Karpas-422 (cell line): Measurements from ENCODE around the gene RNF157. TPM values are rescaled to one million over a fixed set of nuclear protein-coding genes. Genes with fewer than 3 reads are reported as not detected.

ENCODE experiments used
- DNase-seq: peaks from one replicate; pipeline ENCODE4 v3.0.0-alpha.2; 2015
- H2AFZ ChIP-seq: fragments of 200-600 bp; sonication (generic); 2 replicates; pipeline ENCODE4 v1.6.1; 2014; ENCODE audit warnings: antibody characterized with exemption, low read length, mixed read lengths
- H3K27ac ChIP-seq: fragments of 200-600 bp; sonication (generic); 2 replicates; pipeline ENCODE4 v1.5.1; 2014; ENCODE audit warnings: mild to moderate bottlenecking, low read length, moderate library complexity
- H3K27me3 ChIP-seq: fragments of 200-600 bp; sonication (generic); 2 replicates; pipeline ENCODE4 v1.6.1; 2014; ENCODE audit warnings: low read length, mixed read lengths
- H3K36me3 ChIP-seq: fragments of 200-600 bp; sonication (generic); 2 replicates; pipeline ENCODE4 v1.6.1; 2014; ENCODE audit warnings: low read length, mixed read lengths; ENCODE audit not compliant: insufficient read depth
- H3K4me1 ChIP-seq: fragments of 200-600 bp; sonication (generic); 2 replicates; pipeline ENCODE4 v1.6.1; 2014; ENCODE audit warnings: mild to moderate bottlenecking, low read length, mixed read lengths
- H3K4me2 ChIP-seq: fragments of 200-600 bp; sonication (generic); 2 replicates; pipeline ENCODE4 v1.6.1; 2014; ENCODE audit warnings: low read length, low read depth, mild to moderate bottlenecking; ENCODE audit not compliant: poor library complexity, severe bottlenecking
- H3K4me3 ChIP-seq: fragments of 200-600 bp; sonication (generic); 2 replicates; pipeline ENCODE4 v1.5.1; 2014; ENCODE audit warnings: mild to moderate bottlenecking, antibody characterized with exemption, low read length, mixed read lengths
- H3K79me2 ChIP-seq: fragments of 200-600 bp; sonication (generic); 2 replicates; pipeline ENCODE4 v1.6.1; 2014; ENCODE audit warnings: mild to moderate bottlenecking, low read length, mixed read lengths
- H3K9ac ChIP-seq: fragments of 200-600 bp; sonication (generic); 2 replicates; pipeline ENCODE4 v1.6.0; 2014; ENCODE audit warnings: low read length
- H3K9me2 ChIP-seq: fragments of 200-600 bp; sonication (generic), shearing (Covaris generic); replicated peaks from 2 replicates; pipeline ENCODE4 v1.6.0; 2014; ENCODE audit warnings: mild to moderate bottlenecking, low read length, moderate library complexity; ENCODE audit not compliant: insufficient read depth
- H3K9me3 ChIP-seq: fragments of 300-700, 200-600 bp; sonication (generic); 2 replicates; pipeline ENCODE4 v1.6.1; 2014; ENCODE audit warnings: low read length, mixed read lengths
- H4K20me1 ChIP-seq: fragments of 200-600 bp; sonication (generic); 2 replicates; pipeline ENCODE4 v1.6.1; 2014; ENCODE audit warnings: mild to moderate bottlenecking, antibody characterized with exemption, low read length, low read depth; ENCODE audit not compliant: insufficient read depth
- total RNA-seq: library from RNA; depleted of rRNA; stranded (reverse); fragments of >200 nt; shearing (Covaris generic); gene quantifications from 2 replicates; pipeline ENCODE4 v1.2.3, GENCODE V29; 2014; ENCODE audit warnings: low replicate concordance

Gene RNF157
- total RNA-seq, 1 experiment from 2014 or later = not detected

DNA sequence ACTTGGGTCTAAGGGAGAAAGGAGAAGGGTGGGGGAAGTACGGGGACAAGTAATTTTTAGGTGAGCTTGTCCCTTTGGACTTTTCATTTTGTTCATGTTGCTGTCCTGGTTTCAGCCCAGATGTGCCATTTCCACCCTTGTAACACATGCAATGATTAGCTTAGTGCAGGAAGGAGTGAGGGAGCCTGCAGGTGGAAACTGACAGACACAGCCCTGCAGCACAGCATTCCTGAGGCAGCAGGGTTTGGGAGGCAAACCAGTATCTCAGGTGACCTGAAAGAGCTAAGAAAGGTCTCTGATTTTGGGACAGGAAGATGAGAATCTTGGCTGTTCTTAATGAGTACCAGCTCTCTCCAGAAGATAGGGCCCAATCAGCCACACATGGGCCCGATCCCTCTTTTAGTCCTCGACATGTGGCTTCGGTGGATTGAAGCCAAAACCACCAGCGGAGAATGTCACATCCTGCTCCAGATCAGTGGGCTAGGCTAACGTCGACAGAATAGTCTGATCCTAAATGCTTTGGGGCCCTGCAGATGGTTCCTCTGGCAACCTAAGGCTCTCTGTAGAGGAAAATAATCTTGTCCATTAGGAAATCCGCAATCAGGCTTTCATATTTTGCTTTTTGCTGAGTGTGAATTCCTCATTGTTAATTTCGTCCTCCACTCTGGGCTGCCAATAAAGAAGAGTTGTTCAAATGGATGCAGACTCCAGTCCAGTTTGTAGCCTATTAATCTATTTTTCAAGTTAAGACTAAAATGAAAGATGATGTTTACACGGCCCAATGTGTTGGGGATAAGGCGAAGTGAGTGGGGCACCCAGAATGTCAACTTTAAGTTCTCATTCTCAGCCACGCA, 3.8 kb upstream of the RNF157 start:
- Histone ChIP-seq H3K9ac (no peak overlapping the region), H3K9me3 (no peaks in the 10 kb centered on the region), H3K4me2 (no peak overlapping the region), H4K20me1 (no peaks in the 10 kb centered on the region), H3K36me3 (no peaks in the 10 kb centered on the region), H3K79me2 (no peaks in the 10 kb centered on the region), H3K27ac (no peak overlapping the region), H3K4me1 (no peaks in the 10 kb centered on the region), H2AFZ (no peak overlapping the region), H3K27me3 (no peaks in the 10 kb centered on the region), H3K9me2 (no peaks in the 10 kb centered on the region), H3K4me3 (no peak overlapping the region)
- no peak for DNase-seq

DNA sequence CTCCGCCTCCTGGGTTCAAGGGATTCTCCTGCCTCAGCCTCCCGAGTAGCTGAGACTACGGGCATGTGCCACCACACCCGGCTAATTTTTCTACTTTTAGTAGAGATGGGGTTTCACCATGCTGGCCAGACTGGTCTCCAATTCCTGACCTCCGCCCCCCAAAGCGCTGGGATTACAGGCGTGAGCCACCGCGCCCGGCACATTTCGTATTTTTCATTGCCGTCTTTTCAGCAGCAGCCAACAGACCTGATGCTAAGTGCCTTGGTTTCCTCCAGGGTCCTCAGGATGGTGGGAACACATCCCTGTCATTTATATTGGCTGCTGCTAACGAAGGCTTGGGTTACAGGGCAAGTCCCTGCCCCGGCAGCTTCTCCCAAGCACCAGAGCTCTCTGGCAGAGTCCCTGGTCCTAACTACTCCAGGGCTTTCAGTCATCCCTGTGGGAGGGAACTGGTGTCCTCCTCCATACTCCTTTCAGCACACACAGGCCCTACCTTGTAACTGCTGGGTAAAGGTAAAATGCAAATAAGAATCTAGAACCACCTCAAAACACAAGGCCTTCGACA, 1.5 kb upstream of the RNF157 start:
- H3K27ac ChIP-seq = no peak overlapping the region

GRCh38 chr17:76241204-76241538, 878 bp upstream of the RNF157 start:
- Histone ChIP-seq H3K9ac (no peak overlapping the region), H3K4me2 (no peak overlapping the region), H3K9me3 (no peaks in the 10 kb centered on the region), H3K9me2 (no peaks in the 10 kb centered on the region), H3K27me3 (no peaks in the 10 kb centered on the region), H2AFZ (no peak overlapping the region), H3K4me3 (no peak overlapping the region), H3K4me1 (no peaks in the 10 kb centered on the region), H4K20me1 (no peaks in the 10 kb centered on the region), H3K79me2 (no peaks in the 10 kb centered on the region), H3K36me3 (no peaks in the 10 kb centered on the region), H3K27ac (no peak overlapping the region)
- DNase-seq = no peak

More for the DNA sequence above, 1.5 kb upstream of the RNF157 start:
- H3K9me3 ChIP-seq = no peaks in the 10 kb centered on the region
- no peak overlapping the region for H3K9ac ChIP-seq
- no peak for DNase-seq
- no peak overlapping the region for H3K4me3 ChIP-seq
- H3K9me2 ChIP-seq = no peaks in the 10 kb centered on the region
- H2AFZ ChIP-seq = no peak overlapping the region
- no peak overlapping the region for H3K4me2 ChIP-seq
- H3K36me3 ChIP-seq = no peaks in the 10 kb centered on the region
- H3K4me1 ChIP-seq = no peaks in the 10 kb centered on the region
- H4K20me1 ChIP-seq = no peaks in the 10 kb centered on the region
- no peaks in the 10 kb centered on the region for H3K27me3 ChIP-seq
- H3K79me2 ChIP-seq = no peaks in the 10 kb centered on the region

DNA sequence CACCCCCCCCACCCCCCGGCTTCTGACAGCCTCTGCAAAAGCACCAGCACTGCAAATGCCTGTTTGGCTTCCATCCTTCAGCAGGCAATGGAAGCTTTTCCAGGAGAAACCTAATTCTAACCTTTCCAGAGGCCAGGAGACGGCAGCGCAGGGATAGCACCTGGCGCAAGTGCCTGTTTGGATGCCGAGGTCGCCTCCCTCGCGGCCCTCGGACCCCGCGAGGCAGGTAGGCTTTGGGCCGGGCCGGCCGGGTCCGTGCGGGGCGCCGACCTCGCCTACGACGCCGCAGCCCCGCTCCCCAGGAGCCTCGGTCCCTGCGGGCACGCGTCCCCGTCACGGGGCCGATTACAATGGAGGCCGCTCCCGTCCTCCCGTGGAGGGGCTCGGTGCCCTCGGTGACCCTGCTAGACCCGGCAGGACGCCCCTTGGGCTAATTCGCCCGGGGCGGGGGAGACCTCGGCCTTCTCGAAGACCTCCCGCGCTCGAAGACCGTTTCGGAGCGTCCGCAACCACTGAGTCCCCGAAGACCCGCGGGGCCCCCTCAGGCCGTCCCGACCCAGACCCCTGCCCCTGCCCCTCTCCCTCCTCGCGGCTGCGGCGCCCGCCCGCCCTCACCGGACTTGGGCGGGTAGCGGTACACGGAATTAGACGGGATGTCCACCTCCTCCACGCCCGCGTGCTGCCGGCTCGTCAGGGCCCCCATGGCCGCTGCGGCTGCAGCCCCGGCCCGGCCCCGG, 587 bp downstream of the RNF157 start:
- H3K79me2 ChIP-seq = no peaks in the 10 kb centered on the region
- no peak overlapping the region for H3K4me2 ChIP-seq
- H3K27ac ChIP-seq = no peak overlapping the region
- no peak overlapping the region for H3K4me3 ChIP-seq
- H3K9me3 ChIP-seq = no peaks in the 10 kb centered on the region
- no peaks in the 10 kb centered on the region for H3K4me1 ChIP-seq
- H3K9ac ChIP-seq = no peak overlapping the region
- H4K20me1 ChIP-seq = no peaks in the 10 kb centered on the region
- no peak for DNase-seq
- no peaks in the 10 kb centered on the region for H3K27me3 ChIP-seq
- H2AFZ ChIP-seq = no peak overlapping the region
- H3K36me3 ChIP-seq = no peaks in the 10 kb centered on the region
- H3K9me2 ChIP-seq = no peaks in the 10 kb centered on the region

- no peaks in the 10 kb centered on the region for H3K36me3 ChIP-seq
- no peaks in the 10 kb centered on the region for H3K9me2 ChIP-seq
- H3K79me2 ChIP-seq = no peaks in the 10 kb centered on the region
- H3K4me1 ChIP-seq = no peaks in the 10 kb centered on the region
- no peak overlapping the region for H3K27ac ChIP-seq
- no peak overlapping the region for H3K9ac ChIP-seq
- H3K9me3 ChIP-seq = no peaks in the 10 kb centered on the region
- DNase-seq = no peak
- no peaks in the 10 kb centered on the region for H3K27me3 ChIP-seq
- no peak overlapping the region for H3K4me2 ChIP-seq
- H4K20me1 ChIP-seq = no peaks in the 10 kb centered on the region
- H3K4me3 ChIP-seq = no peak overlapping the region
- H2AFZ ChIP-seq = no peak overlapping the region
Measured at GRCh38 chr17:76238847-76239537, 1.3 kb downstream of the RNF157 start.

DNA sequence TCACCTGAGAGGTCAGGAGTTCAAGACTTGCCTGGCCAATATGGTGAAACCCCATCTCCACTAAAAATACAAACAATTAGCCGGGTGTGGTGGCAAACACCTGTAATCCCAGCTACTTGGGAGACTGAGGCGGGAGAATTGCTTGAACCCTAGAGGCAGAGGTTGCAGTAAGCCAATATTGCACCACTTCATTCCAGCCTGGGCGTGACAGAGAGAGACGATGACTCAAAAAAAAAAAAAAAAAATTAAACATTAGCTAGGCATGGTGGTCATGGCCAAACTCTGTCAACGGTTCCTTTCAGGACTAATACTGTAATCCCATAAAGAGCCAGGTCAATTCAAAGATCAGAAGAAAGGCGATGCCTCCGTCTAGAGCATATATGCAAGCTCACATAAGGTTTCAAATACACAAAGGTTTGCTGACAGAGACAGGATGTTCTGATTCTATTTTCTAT, 2.4 kb downstream of the RNF157 start:
- H3K27me3 ChIP-seq = no peaks in the 10 kb centered on the region
- no peaks in the 10 kb centered on the region for H4K20me1 ChIP-seq
- H3K27ac ChIP-seq = no peak overlapping the region
- H2AFZ ChIP-seq = no peak overlapping the region
- H3K36me3 ChIP-seq = no peaks in the 10 kb centered on the region
- H3K4me3 ChIP-seq = no peak overlapping the region
- H3K4me2 ChIP-seq = no peak overlapping the region
- H3K9ac ChIP-seq = no peak overlapping the region
- no peaks in the 10 kb centered on the region for H3K4me1 ChIP-seq
- H3K9me3 ChIP-seq = no peaks in the 10 kb centered on the region
- H3K79me2 ChIP-seq = no peaks in the 10 kb centered on the region
- DNase-seq = no peak
- no peaks in the 10 kb centered on the region for H3K9me2 ChIP-seq

GRCh38 chr17:76236603-76237002, 3.7 kb downstream of the RNF157 start:
- H3K27me3 ChIP-seq = no peaks in the 10 kb centered on the region

DNA sequence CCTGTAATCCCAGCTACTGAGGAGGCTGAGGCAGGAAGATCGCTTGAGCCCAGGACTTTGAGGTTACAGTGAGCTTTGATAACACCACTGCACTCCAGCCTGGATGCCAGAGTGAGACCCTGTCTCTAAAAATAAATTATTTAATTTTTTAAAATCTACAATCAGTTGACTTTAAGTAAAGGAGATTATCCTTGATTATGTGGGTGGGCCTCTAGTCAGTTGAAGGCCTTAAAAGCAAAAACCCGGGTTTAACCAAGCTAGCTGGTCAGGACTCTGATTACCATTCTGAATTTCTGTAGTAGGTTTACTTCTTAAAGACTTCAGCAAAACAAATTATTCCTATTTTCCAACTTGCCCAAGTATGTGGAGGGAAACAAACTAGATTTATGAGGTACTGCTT, 4.4 kb downstream of the RNF157 start:
- H3K4me1 ChIP-seq = no peaks in the 10 kb centered on the region
- H3K27ac ChIP-seq = no peak overlapping the region
- H3K4me3 ChIP-seq = no peak overlapping the region
- no peak overlapping the region for H3K4me2 ChIP-seq
- no peak overlapping the region for H2AFZ ChIP-seq
- DNase-seq = no peak
- no peaks in the 10 kb centered on the region for H3K36me3 ChIP-seq
- no peak overlapping the region for H3K9ac ChIP-seq
- H4K20me1 ChIP-seq = no peaks in the 10 kb centered on the region
- H3K9me3 ChIP-seq = no peaks in the 10 kb centered on the region
- H3K9me2 ChIP-seq = no peaks in the 10 kb centered on the region
- H3K27me3 ChIP-seq = no peaks in the 10 kb centered on the region
- no peaks in the 10 kb centered on the region for H3K79me2 ChIP-seq

More at GRCh38 chr17:76236603-76237002, 3.7 kb downstream of the RNF157 start:
- no peaks in the 10 kb centered on the region for H3K9me2 ChIP-seq
- H3K9me3 ChIP-seq = no peaks in the 10 kb centered on the region
- H2AFZ ChIP-seq = no peak overlapping the region
- H3K4me2 ChIP-seq = no peak overlapping the region
- H4K20me1 ChIP-seq = no peaks in the 10 kb centered on the region
- no peaks in the 10 kb centered on the region for H3K36me3 ChIP-seq
- no peak for DNase-seq
- H3K4me1 ChIP-seq = no peaks in the 10 kb centered on the region
- H3K4me3 ChIP-seq = no peak overlapping the region
- no peak overlapping the region for H3K27ac ChIP-seq
- no peaks in the 10 kb centered on the region for H3K79me2 ChIP-seq
- no peak overlapping the region for H3K9ac ChIP-seq
